ENCODE data around the gene C19orf33.

Gene C19orf33

GRCh38 chr19:38280030-38280921 is 23.8 kb upstream of the C19orf33 start:
- no peak for DNase-seq (ENCODE audit: low spot score)

GRCh38 chr19:38281811-38282566 is 22.1 kb upstream of the C19orf33 start:
- DNase-seq (ENCODE audit: low spot score) = no peak

GRCh38 chr19:38283271-38283670 is 20.8 kb upstream of the C19orf33 start:
- no peak for DNase-seq (ENCODE audit: low spot score)

- DNase-seq (ENCODE audit: low spot score) = no peak
Observed at GRCh38 chr19:38284422-38284821, 19.6 kb upstream of the C19orf33 start.

GRCh38 chr19:38285567-38285966 is 18.5 kb upstream of the C19orf33 start:
- peak; percentile 57 for DNase-seq (ENCODE audit: low spot score)

- DNase-seq (ENCODE audit: low spot score) = no peak
Observed at GRCh38 chr19:38287604-38288003, 16.4 kb upstream of the C19orf33 start.

GRCh38 chr19:38288123-38288855 is 15.8 kb upstream of the C19orf33 start:
- no peak for DNase-seq (ENCODE audit: low spot score)

GRCh38 chr19:38289955-38290354 is 14.1 kb upstream of the C19orf33 start:
- DNase-seq (ENCODE audit: low spot score) = no peak

GRCh38 chr19:38290631-38291147 is 13.4 kb upstream of the C19orf33 start:
- DNase-seq (ENCODE audit: low spot score) = peak; percentile 94

GRCh38 chr19:38291855-38292254 is 12.2 kb upstream of the C19orf33 start:
- no peak for DNase-seq (ENCODE audit: low spot score)

- no peak for DNase-seq (ENCODE audit: low spot score)
Observed at GRCh38 chr19:38293281-38293680, 10.8 kb upstream of the C19orf33 start.

GRCh38 chr19:38294090-38294489 is 10.0 kb upstream of the C19orf33 start:
- no peak for DNase-seq (ENCODE audit: low spot score)

GRCh38 chr19:38298821-38299680 is 5.0 kb upstream of the C19orf33 start:
- DNase-seq (ENCODE audit: low spot score) = no peak

GRCh38 chr19:38304352-38304865 is 358 bp downstream of the C19orf33 start:
- DNase-seq (ENCODE audit: low spot score) = no peak

GRCh38 chr19:38304866-38305429 is 897 bp downstream of the C19orf33 start:
- DNase-seq (ENCODE audit: low spot score) = no peak

- DNase-seq (ENCODE audit: low spot score) = no peak
Observed at GRCh38 chr19:38306236-38306635, 2.2 kb downstream of the C19orf33 start.

GRCh38 chr19:38307076-38307475 is 3.0 kb downstream of the C19orf33 start:
- DNase-seq (ENCODE audit: low spot score) = no peak

GRCh38 chr19:38307597-38307996 is 3.5 kb downstream of the C19orf33 start:
- no peak for DNase-seq (ENCODE audit: low spot score)

- no peak for DNase-seq (ENCODE audit: low spot score)
Observed at GRCh38 chr19:38308006-38308766, 4.1 kb downstream of the C19orf33 start.

Data from AG08395 (cell line).